ENCODE measurements around the gene NRXN2.

The NRXN2 gene

GRCh38 chr11:64588701-64589100, 134.3 kb downstream of the NRXN2 start:
- no peak for DNase-seq (ENCODE audit: low spot score)

GRCh38 chr11:64586366-64586765, 136.6 kb downstream of the NRXN2 start:
- no peak for DNase-seq (ENCODE audit: low spot score)

- DNase-seq (ENCODE audit: low spot score): no peak
Observed at GRCh38 chr11:64585150-64585549, 137.8 kb downstream of the NRXN2 start.

GRCh38 chr11:64583296-64584262, 139.4 kb downstream of the NRXN2 start:
- no peak for DNase-seq (ENCODE audit: low spot score)

GRCh38 chr11:64582885-64583284, 140.1 kb downstream of the NRXN2 start:
- no peak for DNase-seq (ENCODE audit: low spot score)

- DNase-seq (ENCODE audit: low spot score): no peak
Observed at GRCh38 chr11:64581057-64581523, 141.9 kb downstream of the NRXN2 start.

GRCh38 chr11:64580412-64580811, 142.6 kb downstream of the NRXN2 start:
- DNase-seq (ENCODE audit: low spot score): no peak

- DNase-seq (ENCODE audit: low spot score): no peak
Observed at GRCh38 chr11:64577202-64577601, 145.8 kb downstream of the NRXN2 start.

- no peak for DNase-seq (ENCODE audit: low spot score)
Observed at GRCh38 chr11:64572143-64572542, 150.9 kb downstream of the NRXN2 start.

GRCh38 chr11:64571410-64572091, 151.4 kb downstream of the NRXN2 start:
- no peak for DNase-seq (ENCODE audit: low spot score)

- DNase-seq (ENCODE audit: low spot score): no peak
Observed at GRCh38 chr11:64571050-64571409, 152.0 kb downstream of the NRXN2 start.

GRCh38 chr11:64570341-64570740, 152.7 kb downstream of the NRXN2 start:
- no peak for DNase-seq (ENCODE audit: low spot score)

- DNase-seq (ENCODE audit: low spot score): no peak
Observed at GRCh38 chr11:64569300-64569970, 153.6 kb downstream of the NRXN2 start.

- no peak for DNase-seq (ENCODE audit: low spot score)
Observed at GRCh38 chr11:64568584-64569140, 154.3 kb downstream of the NRXN2 start.

- no peak for DNase-seq (ENCODE audit: low spot score)
Observed at GRCh38 chr11:64568041-64568571, 154.9 kb downstream of the NRXN2 start.

- DNase-seq (ENCODE audit: low spot score): no peak
Observed at GRCh38 chr11:64566915-64567891, 155.8 kb downstream of the NRXN2 start.

GRCh38 chr11:64566042-64566914, 156.7 kb downstream of the NRXN2 start:
- DNase-seq (ENCODE audit: low spot score): peak; percentile 17

GRCh38 chr11:64564947-64565889, 157.8 kb downstream of the NRXN2 start:
- no peak for DNase-seq (ENCODE audit: low spot score)

- DNase-seq (ENCODE audit: low spot score): no peak
Observed at GRCh38 chr11:64564419-64564818, 158.6 kb downstream of the NRXN2 start.
